Neural progenitor cell (in vitro differentiated cells): ENCODE data around the gene SEMA5B. TPM values are rescaled to one million over a fixed set of nuclear protein-coding genes. Genes with fewer than 3 reads are reported as not detected.
A peak's percentile ranks its signal among the peaks of the same experiment; 100 is the strongest.

Source experiments
- DNase-seq: peaks from one replicate; pipeline ENCODE4 v3.0.0-alpha.2; 2016; ENCODE audit warnings: low spot score
- H2AFZ ChIP-seq: fragments of 200-600 bp; sonication (generic); replicated peaks from 2 replicates; pipeline ENCODE4 v1.6.1; 2016; ENCODE audit warnings: antibody characterized with exemption
- H3F3A ChIP-seq: fragments of 200-600 bp; sonication (generic); 2 replicates; pipeline ENCODE4 v1.6.1; 2016; ENCODE audit warnings: antibody characterized with exemption, low read depth
- H3K27ac ChIP-seq: fragments of 200-600 bp; sonication (generic); 2 replicates; pipeline ENCODE4 v1.5.1; 2016; ENCODE audit warnings: mild to moderate bottlenecking
- H3K27me3 ChIP-seq: fragments of 200-600 bp; sonication (generic); 2 replicates; pipeline ENCODE4 v1.6.1; 2016; ENCODE audit warnings: mild to moderate bottlenecking, moderate library complexity
- H3K36me3 ChIP-seq: fragments of 200-600 bp; sonication (generic); 2 replicates; pipeline ENCODE4 v1.5.1; 2016
- H3K4me1 ChIP-seq: fragments of 200-600 bp; sonication (generic); 2 replicates; pipeline ENCODE4 v1.6.1; 2016; ENCODE audit warnings: mixed run types
- H3K4me2 ChIP-seq: fragments of 200-600 bp; sonication (generic); 2 replicates; pipeline ENCODE4 v1.6.1; 2016
- H3K4me3 ChIP-seq: fragments of 200-600 bp; sonication (generic); 2 replicates; pipeline ENCODE4 v1.5.1; 2016
- H3K79me2 ChIP-seq: fragments of 200-600 bp; sonication (generic); 2 replicates; pipeline ENCODE4 v1.6.1; 2016; ENCODE audit warnings: low read depth
- H3K9ac ChIP-seq: fragments of 200-600 bp; sonication (generic); 2 replicates; pipeline ENCODE4 v1.6.1; 2016
- H3K9me3 ChIP-seq: fragments of 200-600 bp; sonication (generic); 2 replicates; pipeline ENCODE4 v1.5.1; 2016; ENCODE audit warnings: low read depth
- H4K20me1 ChIP-seq: fragments of 200-600 bp; sonication (generic); 2 replicates; pipeline ENCODE4 v1.6.1; 2016; ENCODE audit warnings: low read depth
- H3K27ac Mint-ChIP-seq: 3 replicates; pipeline ENCODE4 v1.8.0; 2021; ENCODE audit warnings: mixed read lengths
- H3K27me3 Mint-ChIP-seq: 2 replicates; pipeline ENCODE4 v1.8.0; 2022; ENCODE audit warnings: low read depth, mild to moderate bottlenecking, inconsistent platforms, moderate library complexity, mixed read lengths; ENCODE audit not compliant: insufficient read depth
- H3K36me3 Mint-ChIP-seq: 3 replicates; pipeline ENCODE4 v1.8.0; 2021; ENCODE audit warnings: mixed read lengths
- H3K4me1 Mint-ChIP-seq: 3 replicates; pipeline ENCODE4 v1.8.0; 2021; ENCODE audit warnings: mixed read lengths
- H3K4me3 Mint-ChIP-seq: 3 replicates; pipeline ENCODE4 v1.8.0; 2021; ENCODE audit warnings: mild to moderate bottlenecking, moderate library complexity, mixed read lengths
- H3K9me3 Mint-ChIP-seq: 3 replicates; pipeline ENCODE4 v1.8.0; 2020; ENCODE audit warnings: mixed read lengths
- EZH2 ChIP-seq: fragments of 200-600 bp; sonication (generic); IDR thresholded peaks from 2 replicates; pipeline ENCODE4 v1.6.1; 2017; ENCODE audit warnings: antibody characterized with exemption, mild to moderate bottlenecking, moderate library complexity
- EZH2phosphoT487 ChIP-seq: fragments of 200-600 bp; sonication (generic); IDR thresholded peaks from 2 replicates; pipeline ENCODE4 v1.6.1; 2017; ENCODE audit warnings: antibody characterized with exemption
- total RNA-seq: library from RNA; depleted of rRNA; stranded (reverse); fragments of >200 nt; gene quantifications from 2 replicates; pipeline ENCODE4 v1.2.3, GENCODE V29; 2015; ENCODE audit warnings: low replicate concordance
- TF ChIP-seq, protein P1 (sequence below): fragments of 200-600 bp; sonication (generic); IDR thresholded peaks from 2 replicates; pipeline ENCODE4 v1.5.1; 2017; ENCODE audit warnings: antibody characterized with exemption, mild to moderate bottlenecking

Gene SEMA5B
- total RNA-seq, 1 donor from 2014 or later: 10.1 TPM

DNA sequence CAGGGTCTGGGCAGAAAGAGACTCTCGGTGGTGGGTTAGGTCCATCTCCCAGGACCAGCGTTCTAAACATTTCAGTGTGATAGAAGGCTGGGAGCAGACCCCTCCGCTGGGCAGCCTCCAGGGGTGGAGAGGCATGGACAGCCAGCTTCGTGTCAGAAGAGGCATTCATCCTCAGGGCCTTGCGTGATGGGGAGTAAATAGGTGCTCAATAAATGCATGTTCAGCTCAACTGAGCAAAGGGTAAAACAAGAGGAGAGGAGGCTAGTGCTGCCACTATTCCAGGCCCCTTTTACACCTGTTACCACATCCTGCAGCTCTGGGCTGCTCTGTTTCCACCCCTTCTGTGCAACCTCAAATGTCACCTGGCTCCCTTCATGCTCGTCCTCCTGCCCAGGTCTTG, 49.0 kb downstream of the SEMA5B start:
- H2AFZ ChIP-seq: no peak overlapping the region
- H3K4me2 ChIP-seq: peak overlapping the region; percentile 60

DNA sequence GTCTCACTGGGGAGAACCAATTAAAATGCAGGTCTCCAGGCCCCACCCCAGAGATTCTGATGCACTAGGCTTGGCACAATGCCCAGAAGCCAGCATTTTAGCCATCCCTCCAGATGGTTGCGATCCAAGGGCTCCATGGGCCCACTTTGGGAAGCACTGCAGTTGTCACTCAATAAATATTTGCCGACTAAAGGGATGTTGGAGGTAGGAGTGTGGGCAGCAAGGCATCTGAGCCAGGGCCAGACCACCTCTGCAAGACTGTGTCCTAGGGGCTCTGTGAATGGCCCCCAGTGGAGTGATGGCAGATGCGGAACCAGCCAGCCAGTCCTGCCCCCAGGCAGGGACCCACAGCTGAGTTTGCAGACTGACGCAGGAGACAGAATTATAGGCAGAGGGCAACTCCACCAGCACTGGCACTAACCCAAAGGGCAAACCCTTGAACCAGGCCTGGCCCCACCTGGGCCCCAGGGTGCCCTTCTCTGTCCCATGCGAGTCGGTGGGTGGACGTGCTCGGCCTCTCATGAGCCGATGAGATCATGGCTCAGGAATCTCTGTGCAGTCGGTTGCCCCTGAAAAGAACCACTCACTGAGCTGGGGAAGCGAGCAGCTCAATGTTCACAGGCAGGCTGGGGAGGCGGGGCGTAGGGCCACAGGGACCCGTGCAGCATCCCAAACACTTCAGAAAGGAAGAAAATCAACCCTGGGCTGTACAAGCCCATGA, 49.7 kb downstream of the SEMA5B start:
- H3K36me3 Mint-ChIP-seq: peaks cover 3% of the 10 kb centered on the region
- Histone ChIP-seq H3K36me3 (no peaks in the 10 kb centered on the region), H3K9ac (no peak overlapping the region), H3K4me3 (no peak overlapping the region), H3K4me2 (peak overlapping the region; percentile 60), H4K20me1 (peaks cover 13% of the 10 kb centered on the region), H3K27me3 (no peaks in the 10 kb centered on the region), H3K27ac (no peak overlapping the region), H3K9me3 (no peaks in the 10 kb centered on the region), H3K4me1 (peaks cover 54% of the 10 kb centered on the region), H2AFZ (no peak overlapping the region), H3K79me2 (no peaks in the 10 kb centered on the region), H3F3A (peaks cover 26% of the 10 kb centered on the region)
- H3K4me3 Mint-ChIP-seq: peak overlapping the region; percentile 77
- TF ChIP-seq EZH2 (no peak), EZH2phosphoT487 (no peak)
- TF ChIP-seq, protein P1, sequence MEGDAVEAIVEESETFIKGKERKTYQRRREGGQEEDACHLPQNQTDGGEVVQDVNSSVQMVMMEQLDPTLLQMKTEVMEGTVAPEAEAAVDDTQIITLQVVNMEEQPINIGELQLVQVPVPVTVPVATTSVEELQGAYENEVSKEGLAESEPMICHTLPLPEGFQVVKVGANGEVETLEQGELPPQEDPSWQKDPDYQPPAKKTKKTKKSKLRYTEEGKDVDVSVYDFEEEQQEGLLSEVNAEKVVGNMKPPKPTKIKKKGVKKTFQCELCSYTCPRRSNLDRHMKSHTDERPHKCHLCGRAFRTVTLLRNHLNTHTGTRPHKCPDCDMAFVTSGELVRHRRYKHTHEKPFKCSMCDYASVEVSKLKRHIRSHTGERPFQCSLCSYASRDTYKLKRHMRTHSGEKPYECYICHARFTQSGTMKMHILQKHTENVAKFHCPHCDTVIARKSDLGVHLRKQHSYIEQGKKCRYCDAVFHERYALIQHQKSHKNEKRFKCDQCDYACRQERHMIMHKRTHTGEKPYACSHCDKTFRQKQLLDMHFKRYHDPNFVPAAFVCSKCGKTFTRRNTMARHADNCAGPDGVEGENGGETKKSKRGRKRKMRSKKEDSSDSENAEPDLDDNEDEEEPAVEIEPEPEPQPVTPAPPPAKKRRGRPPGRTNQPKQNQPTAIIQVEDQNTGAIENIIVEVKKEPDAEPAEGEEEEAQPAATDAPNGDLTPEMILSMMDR: no peak
- peak; percentile 85 for DNase-seq
- H3K4me1 Mint-ChIP-seq: peaks cover 86% of the 10 kb centered on the region
- peaks cover 12% of the 10 kb centered on the region for H3K27me3 Mint-ChIP-seq
- peak overlapping the region; percentile 99 for H3K27ac Mint-ChIP-seq
- no peaks in the 10 kb centered on the region for H3K9me3 Mint-ChIP-seq

More for the DNA sequence above, 49.0 kb downstream of the SEMA5B start:
- H4K20me1 ChIP-seq: peaks cover 15% of the 10 kb centered on the region
- H3K36me3 ChIP-seq: no peaks in the 10 kb centered on the region
- no peak for DNase-seq
- peaks cover 58% of the 10 kb centered on the region for H3K4me1 ChIP-seq
- H3K9me3 ChIP-seq: no peaks in the 10 kb centered on the region
- peak overlapping the region; percentile 99 for H3K27ac Mint-ChIP-seq
- no peaks in the 10 kb centered on the region for H3K9me3 Mint-ChIP-seq
- no peaks in the 10 kb centered on the region for H3K27me3 ChIP-seq
- H3K9ac ChIP-seq: no peak overlapping the region
- H3F3A ChIP-seq: peaks cover 30% of the 10 kb centered on the region
- H3K27ac ChIP-seq: no peak overlapping the region
- peak overlapping the region; percentile 77 for H3K4me3 Mint-ChIP-seq
- H3K4me3 ChIP-seq: no peak overlapping the region
- peaks cover 88% of the 10 kb centered on the region for H3K4me1 Mint-ChIP-seq
- H3K36me3 Mint-ChIP-seq: peaks cover 3% of the 10 kb centered on the region
- peaks cover 8% of the 10 kb centered on the region for H3K27me3 Mint-ChIP-seq
- no peak for TF ChIP-seq EZH2phosphoT487
- no peaks in the 10 kb centered on the region for H3K79me2 ChIP-seq

DNA sequence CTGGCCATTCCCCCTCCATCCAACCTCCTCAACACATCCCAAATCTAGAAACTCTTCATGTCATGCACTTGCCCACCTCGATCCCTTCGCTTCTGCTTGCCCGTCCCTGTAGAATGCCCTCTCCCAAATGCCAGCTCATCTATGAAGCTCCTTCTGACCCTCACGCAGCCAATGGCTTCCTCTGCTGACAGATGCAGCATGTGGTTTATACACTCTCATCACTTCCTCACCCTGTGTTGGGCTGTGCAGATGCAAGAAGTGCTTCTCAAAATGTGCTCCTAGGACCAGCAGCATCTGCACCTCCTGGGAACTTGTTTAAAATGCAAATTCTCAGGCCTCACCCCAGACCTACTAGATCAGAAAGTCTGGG, 51.7 kb downstream of the SEMA5B start:
- Histone ChIP-seq H4K20me1 (peaks cover 10% of the 10 kb centered on the region), H3K27me3 (no peaks in the 10 kb centered on the region), H3K4me2 (no peak overlapping the region), H3K4me3 (no peak overlapping the region), H2AFZ (no peak overlapping the region), H3F3A (peaks cover 22% of the 10 kb centered on the region), H3K4me1 (peaks cover 45% of the 10 kb centered on the region), H3K36me3 (no peaks in the 10 kb centered on the region), H3K9ac (no peak overlapping the region), H3K9me3 (no peaks in the 10 kb centered on the region), H3K79me2 (no peaks in the 10 kb centered on the region), H3K27ac (no peak overlapping the region)
- Mint-ChIP-seq H3K27me3 (peaks cover 12% of the 10 kb centered on the region), H3K27ac (peak overlapping the region; percentile 90), H3K36me3 (no peaks in the 10 kb centered on the region), H3K9me3 (no peaks in the 10 kb centered on the region), H3K4me3 (peak overlapping the region; percentile 16), H3K4me1 (peaks cover 67% of the 10 kb centered on the region)
- TF ChIP-seq, protein P1: no peak
- no peak for TF ChIP-seq EZH2phosphoT487
- no peak for TF ChIP-seq EZH2
- no peak for DNase-seq
